A673 (cell line): ENCODE data around the gene TOLLIP. TPM values are rescaled to one million over a fixed set of nuclear protein-coding genes. Genes with fewer than 3 reads are reported as not detected.
"Not testable (repeated sequence)": the region's sequence is repeated elsewhere in the genome, so short reads cannot be mapped to it uniquely, and the experiment has no call there.

Experiments used
- BruUV-seq: library from RNA; stranded (reverse); fragments of 400-500 nt; replicated peaks from 2 replicates; lab custom pipeline; 2021; lab: Mats Ljungman, UMichigan
- CTCF ChIA-PET: fragments of 300-600 bp; sonication (Branson Sonifier 250); formaldehyde crosslinking; loops from one replicate; lab custom pipeline; 2022; ENCODE audit warnings: antibody characterized with exemption; lab: Charles Lee
- POLR2A ChIA-PET: fragments of 300-600 bp; sonication (Branson Sonifier 250); formaldehyde crosslinking; loops from one replicate; lab custom pipeline; 2022; ENCODE audit warnings: antibody characterized with exemption; ENCODE audit not compliant: low non-redundant PET; lab: Charles Lee
- DNase-seq: peaks from one replicate; pipeline ENCODE4 v3.0.0-alpha.2; 2015; ENCODE audit warnings: low spot score
- H3K27ac ChIP-seq: fragments of 200-600 bp; sonication (generic); 2 replicates; pipeline ENCODE4 v1.5.1; 2016; ENCODE audit warnings: mixed run types, low read depth, mild to moderate bottlenecking, mixed read lengths, antibody characterized with exemption, low read length; ENCODE audit not compliant: poor library complexity, severe bottlenecking
- H3K27me3 ChIP-seq: fragments of 200-600 bp; sonication (generic); replicated peaks from 2 replicates; pipeline ENCODE4 v1.6.1; 2017; ENCODE audit warnings: mixed run types, low read depth, mild to moderate bottlenecking, mixed read lengths, antibody characterized with exemption, low read length; ENCODE audit not compliant: insufficient read depth, poor library complexity
- H3K36me3 ChIP-seq: fragments of 200-600 bp; sonication (generic); 2 replicates; pipeline ENCODE4 v1.6.1; 2016; ENCODE audit warnings: mixed run types, mild to moderate bottlenecking, mixed read lengths, antibody characterized with exemption, low read length; ENCODE audit not compliant: insufficient read depth, poor library complexity, severe bottlenecking
- H3K4me1 ChIP-seq: fragments of 200-600 bp; sonication (generic); 2 replicates; pipeline ENCODE4 v1.6.1; 2017; ENCODE audit warnings: mixed run types, mild to moderate bottlenecking, mixed read lengths, antibody characterized with exemption, low read length; ENCODE audit not compliant: insufficient read depth, poor library complexity, severe bottlenecking
- H3K4me3 ChIP-seq: fragments of 200-600 bp; sonication (generic); 2 replicates; pipeline ENCODE4 v1.5.1; 2016; ENCODE audit warnings: low read depth, mixed run types, mild to moderate bottlenecking, mixed read lengths, low read length; ENCODE audit not compliant: poor library complexity, severe bottlenecking
- H3K9me3 ChIP-seq: fragments of 200-600 bp; sonication (generic); 2 replicates; pipeline ENCODE4 v1.6.1; 2016; ENCODE audit warnings: mixed run types, low read depth, mild to moderate bottlenecking, mixed read lengths, antibody characterized with exemption, low read length; ENCODE audit not compliant: poor library complexity, severe bottlenecking
- CTCF ChIP-seq: fragments of 300-800, 200-600 bp; sonication (generic); conservative IDR thresholded peaks from 2 replicates; pipeline ENCODE4 v1.5.1; 2017; ENCODE audit warnings: low read depth, mild to moderate bottlenecking, antibody characterized with exemption, low read length, moderate library complexity, mixed read lengths
- EZH2 ChIP-seq: fragments of 200-600 bp; sonication (generic); IDR thresholded peaks from 2 replicates; pipeline ENCODE4 v1.6.1; 2017; ENCODE audit warnings: borderline replicate concordance, low read depth, mild to moderate bottlenecking, mixed read lengths, antibody characterized with exemption, low read length; ENCODE audit not compliant: poor library complexity, severe bottlenecking
- intact Hi-C: fragments of 100-400 bp; cut with micrococcal nuclease; formaldehyde crosslinking; loops from one replicate; pipeline ENCODE4 v1.10.0; 2022; ENCODE audit not compliant: unreplicated experiment
- total RNA-seq: library from RNA; stranded (reverse); gene quantifications from 2 replicates; pipeline ENCODE4 v1.2.3, GENCODE V29; 2021

TOLLIP gene
- total RNA-seq, 1 experiment from 2014 or later = 32.5 TPM

GRCh38 chr11:1245717-1246116, 63.7 kb downstream of the TOLLIP start:
- H3K36me3 ChIP-seq, BruUV-seq, H3K4me3 ChIP-seq, H3K27ac ChIP-seq, CTCF ChIA-PET, H3K9me3 ChIP-seq, DNase-seq, intact Hi-C loops, H3K4me1 ChIP-seq, H3K27me3 ChIP-seq, POLR2A ChIA-PET: not testable (repeated sequence)

GRCh38 chr11:1244557-1244956, 64.9 kb downstream of the TOLLIP start:
- BruUV-seq, H3K27ac ChIP-seq, H3K4me3 ChIP-seq, POLR2A ChIA-PET, H3K36me3 ChIP-seq, H3K4me1 ChIP-seq, intact Hi-C loops, DNase-seq, CTCF ChIA-PET, H3K9me3 ChIP-seq, H3K27me3 ChIP-seq: not testable (repeated sequence)

- BruUV-seq, H3K36me3 ChIP-seq, intact Hi-C loops, CTCF ChIA-PET, H3K27me3 ChIP-seq, POLR2A ChIA-PET, H3K4me1 ChIP-seq, H3K9me3 ChIP-seq, DNase-seq, H3K4me3 ChIP-seq, H3K27ac ChIP-seq: not testable (repeated sequence)
Measured at GRCh38 chr11:1243521-1243920, 65.9 kb downstream of the TOLLIP start.

- BruUV-seq, H3K27me3 ChIP-seq, intact Hi-C loops, H3K9me3 ChIP-seq, H3K4me1 ChIP-seq, H3K36me3 ChIP-seq, DNase-seq, H3K4me3 ChIP-seq, H3K27ac ChIP-seq, POLR2A ChIA-PET, CTCF ChIA-PET: not testable (repeated sequence)
Measured at GRCh38 chr11:1242751-1243150, 66.7 kb downstream of the TOLLIP start.

GRCh38 chr11:1242289-1242688, 67.1 kb downstream of the TOLLIP start:
- H3K36me3 ChIP-seq = no peaks in the 10 kb centered on the region
- H3K9me3 ChIP-seq = no peaks in the 10 kb centered on the region
- POLR2A ChIA-PET = no interaction called here
- no peaks in the 10 kb centered on the region for H3K4me1 ChIP-seq
- intact Hi-C loops = no loop called here
- no peak overlapping the region for H3K4me3 ChIP-seq
- CTCF ChIA-PET = no interaction called here
- no peak overlapping the region for H3K27ac ChIP-seq
- H3K27me3 ChIP-seq = no peaks in the 10 kb centered on the region
- TF ChIP-seq EZH2 (no peak), CTCF (no peak)
- DNase-seq = no peak
- no TSS peak for BruUV-seq
